ENCODE results near the gene CADPS2. TPM values are rescaled to one million over a fixed set of nuclear protein-coding genes. Genes with fewer than 3 reads are reported as not detected.

The CADPS2 gene
- total and polyA plus RNA-seq, 7 donors, result 4.7 to 13.0 (median 9.5) TPM

DNA sequence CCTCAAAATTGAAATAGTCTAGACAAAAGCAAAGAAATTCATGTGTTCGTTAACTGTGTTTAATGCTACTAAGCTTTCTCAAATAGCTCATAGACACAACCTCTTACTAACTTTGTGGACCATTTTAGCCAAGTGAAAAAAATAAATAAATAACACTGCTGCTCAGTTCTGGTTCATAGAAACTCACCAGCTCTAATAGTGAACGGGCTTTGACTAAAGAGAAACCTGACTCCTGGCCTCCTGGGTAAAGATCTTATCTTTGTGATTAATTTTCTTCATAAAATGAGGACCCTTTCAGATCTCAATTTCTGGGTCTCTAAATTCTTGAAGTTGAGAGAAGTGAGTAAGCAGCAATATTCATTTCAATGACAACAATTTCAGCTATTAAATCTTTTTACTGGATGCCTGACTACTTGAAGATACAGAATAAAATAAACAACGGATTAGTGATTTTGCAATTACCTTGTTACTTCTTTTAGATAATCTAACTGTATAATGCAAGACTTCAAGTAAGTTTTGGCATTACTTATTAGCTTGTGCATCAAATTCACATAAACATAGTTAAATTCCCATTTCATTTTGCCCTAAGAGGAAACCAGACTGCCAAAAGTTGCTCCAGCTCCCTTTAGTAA lies 3.1 kb downstream of the CADPS2 start:
- H3K36me3 ChIP-seq, result no peaks in the 10 kb centered on the region
- 82 to 85% methylated on average over 3 of the region's 3 CpGs for WGBS, 2 donors
- DNase-seq, result no peak
- H3K27me3 ChIP-seq, result no peaks in the 10 kb centered on the region
- TF ChIP-seq EP300 (IDR thresholded peaks at IDR 0.05) (no peak), POLR2AphosphoS5 (IDR thresholded peaks at IDR 0.05) (no peak), POLR2A (IDR thresholded peaks at IDR 0.05) (no peak)
- TF ChIP-seq, protein P1, sequence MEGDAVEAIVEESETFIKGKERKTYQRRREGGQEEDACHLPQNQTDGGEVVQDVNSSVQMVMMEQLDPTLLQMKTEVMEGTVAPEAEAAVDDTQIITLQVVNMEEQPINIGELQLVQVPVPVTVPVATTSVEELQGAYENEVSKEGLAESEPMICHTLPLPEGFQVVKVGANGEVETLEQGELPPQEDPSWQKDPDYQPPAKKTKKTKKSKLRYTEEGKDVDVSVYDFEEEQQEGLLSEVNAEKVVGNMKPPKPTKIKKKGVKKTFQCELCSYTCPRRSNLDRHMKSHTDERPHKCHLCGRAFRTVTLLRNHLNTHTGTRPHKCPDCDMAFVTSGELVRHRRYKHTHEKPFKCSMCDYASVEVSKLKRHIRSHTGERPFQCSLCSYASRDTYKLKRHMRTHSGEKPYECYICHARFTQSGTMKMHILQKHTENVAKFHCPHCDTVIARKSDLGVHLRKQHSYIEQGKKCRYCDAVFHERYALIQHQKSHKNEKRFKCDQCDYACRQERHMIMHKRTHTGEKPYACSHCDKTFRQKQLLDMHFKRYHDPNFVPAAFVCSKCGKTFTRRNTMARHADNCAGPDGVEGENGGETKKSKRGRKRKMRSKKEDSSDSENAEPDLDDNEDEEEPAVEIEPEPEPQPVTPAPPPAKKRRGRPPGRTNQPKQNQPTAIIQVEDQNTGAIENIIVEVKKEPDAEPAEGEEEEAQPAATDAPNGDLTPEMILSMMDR (IDR thresholded peaks at IDR 0.05), result no peak
- no peaks in the 10 kb centered on the region for H3K9me3 ChIP-seq
- no peak overlapping the region for H3K4me3 ChIP-seq
- no peak overlapping the region for H3K27ac ChIP-seq
- intact Hi-C loops (cut with DNase I), result no loop called here
- H3K4me1 ChIP-seq, result peaks cover 0 to 13% (median 6%) of the 10 kb centered on the region in 4 donors

DNA sequence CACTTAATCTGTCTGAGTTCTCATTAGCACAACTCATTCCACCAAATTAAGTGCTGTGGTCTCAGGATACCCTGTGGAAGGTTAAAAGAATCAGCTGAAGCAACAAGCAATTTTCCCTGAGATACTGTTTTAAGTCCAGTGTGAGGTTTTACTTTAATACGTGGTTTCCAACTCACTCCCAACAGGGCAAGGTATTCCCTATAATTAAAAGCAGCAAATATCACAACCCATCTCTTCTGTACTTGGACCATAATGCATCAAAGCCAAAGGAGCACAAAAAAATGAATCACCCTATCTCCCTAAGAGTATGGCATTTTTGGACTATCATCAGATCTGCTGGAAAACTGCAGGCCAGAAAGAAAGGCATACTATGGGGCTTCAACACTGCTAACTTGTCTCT lies 4.9 kb downstream of the CADPS2 start:
- no peaks in the 10 kb centered on the region for H3K9me3 ChIP-seq
- no peak for DNase-seq
- no peak overlapping the region for H3K4me3 ChIP-seq
- peaks cover 0 to 8% (median 2%) of the 10 kb centered on the region in 4 donors for H3K4me1 ChIP-seq
- peak overlapping the region in 2 of 4 donors; percentile 2 to 6 for H3K27ac ChIP-seq
- TF ChIP-seq EP300 (IDR thresholded peaks at IDR 0.05) (no peak), POLR2AphosphoS5 (IDR thresholded peaks at IDR 0.05) (no peak), POLR2A (IDR thresholded peaks at IDR 0.05) (no peak)
- TF ChIP-seq, protein P1 (IDR thresholded peaks at IDR 0.05), result no peak
- H3K27me3 ChIP-seq, result no peaks in the 10 kb centered on the region
- no peaks in the 10 kb centered on the region for H3K36me3 ChIP-seq
- WGBS, 2 donors, result 79% methylated on average over 1 of the region's 1 CpG
- intact Hi-C loops (cut with DNase I), result no loop called here

GRCh38 chr7:122869260-122869659 lies 17.0 kb downstream of the CADPS2 start:
- H3K4me1 ChIP-seq, result no peaks in the 10 kb centered on the region
- intact Hi-C loops (cut with DNase I), result no loop called here
- 51 to 97% methylated on average over 1 of the region's 1 CpG for WGBS, 2 donors
- DNase-seq, result no peak
- H3K4me3 ChIP-seq, result no peak overlapping the region
- no peaks in the 10 kb centered on the region for H3K27me3 ChIP-seq
- no peaks in the 10 kb centered on the region for H3K36me3 ChIP-seq
- TF ChIP-seq POLR2A (IDR thresholded peaks at IDR 0.05), result no peak
- H3K27ac ChIP-seq, result no peak overlapping the region
- peaks cover 0 to 13% (median 8%) of the 10 kb centered on the region in 4 donors for H3K9me3 ChIP-seq

- TF ChIP-seq, protein P1 (IDR thresholded peaks at IDR 0.05), result no peak
- TF ChIP-seq POLR2A (IDR thresholded peaks at IDR 0.05) (no peak), POLR2AphosphoS5 (IDR thresholded peaks at IDR 0.05) (no peak), EP300 (IDR thresholded peaks at IDR 0.05) (no peak)
- Histone ChIP-seq H3K4me1 (no peaks in the 10 kb centered on the region), H3K4me3 (no peak overlapping the region), H3K27me3 (no peaks in the 10 kb centered on the region), H3K27ac (no peak overlapping the region), H3K9me3 (peaks cover 0 to 13% (median 8%) of the 10 kb centered on the region in 4 donors), H3K36me3 (no peaks in the 10 kb centered on the region)
- no peak for DNase-seq
- intact Hi-C loops (cut with DNase I), result no loop called here
Measured at GRCh38 chr7:122867471-122867980, 18.7 kb downstream of the CADPS2 start.

DNA sequence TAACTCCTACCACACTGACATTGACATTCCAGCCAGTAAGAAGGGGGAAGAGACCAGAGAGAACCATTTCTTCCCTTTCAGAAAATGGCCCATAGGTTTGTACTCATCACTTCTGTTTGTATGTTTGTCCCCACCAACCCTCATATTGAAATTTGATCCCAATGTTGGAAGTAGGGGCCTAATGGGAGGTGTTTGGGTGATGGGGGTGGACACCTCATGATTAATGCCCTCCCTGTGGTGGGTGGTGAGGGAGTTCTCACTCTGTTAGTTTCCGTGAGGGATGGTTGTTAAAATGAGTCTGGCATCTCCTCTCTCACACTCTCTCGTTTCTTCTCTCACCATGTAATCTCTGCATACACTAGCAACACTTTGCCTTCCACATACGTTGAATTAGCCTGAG lies 21.4 kb downstream of the CADPS2 start:
- H3K4me1 ChIP-seq, result no peaks in the 10 kb centered on the region
- DNase-seq, result no peak
- no peaks in the 10 kb centered on the region for H3K27me3 ChIP-seq
- no peak for TF ChIP-seq EP300 (IDR thresholded peaks at IDR 0.05)
- no peak for TF ChIP-seq POLR2AphosphoS5 (IDR thresholded peaks at IDR 0.05)
- TF ChIP-seq POLR2A (IDR thresholded peaks at IDR 0.05), result no peak
- TF ChIP-seq, protein P1 (IDR thresholded peaks at IDR 0.05), result no peak
- no peaks in the 10 kb centered on the region for H3K36me3 ChIP-seq
- H3K9me3 ChIP-seq, result peaks cover 0 to 13% (median 8%) of the 10 kb centered on the region in 4 donors
- intact Hi-C loops (cut with DNase I), result no loop called here
- 75 to 83% methylated on average over 3 of the region's 3 CpGs for WGBS, 2 donors
- no peak overlapping the region for H3K4me3 ChIP-seq
- no peak overlapping the region for H3K27ac ChIP-seq
